Mesenchymal stem cell (in vitro differentiated cells and primary cell): ENCODE results near the gene ACSM2A.
"Not testable (repeated sequence)": the region's sequence is repeated elsewhere in the genome, so short reads cannot be mapped to it uniquely, and the experiment has no call there.

Experiments used
- DNase-seq: peaks from one replicate; pipeline ENCODE4 v3.0.0-alpha.2; 2013
- H2AFZ ChIP-seq: one replicate; pipeline ENCODE4 v1.6.1; 2013; ENCODE audit warnings: low read depth, mild to moderate bottlenecking, control low read depth, inconsistent platforms, low read length, moderate library complexity
- H2AK5ac ChIP-seq: 2 replicates; pipeline ENCODE4 v1.6.1; 2013; ENCODE audit warnings: low read length, moderate library complexity, mild to moderate bottlenecking, inconsistent platforms; ENCODE audit not compliant: severe bottlenecking
- H2BK120ac ChIP-seq: one replicate; pipeline ENCODE4 v1.6.1; 2013; ENCODE audit warnings: low read depth, mild to moderate bottlenecking, inconsistent platforms, low read length, moderate library complexity
- H2BK12ac ChIP-seq, 2 experiments: one replicate each; pipeline ENCODE4 v1.6.1; 2013; ENCODE audit warnings: inconsistent platforms in 2 of 2, low read length in 2 of 2, mild to moderate bottlenecking in 2 of 2, moderate library complexity in 2 of 2, control low read depth in 1 of 2
- H2BK15ac ChIP-seq: one replicate; pipeline ENCODE4 v1.6.1; 2013; ENCODE audit warnings: mild to moderate bottlenecking, low read depth, inconsistent platforms; ENCODE audit not compliant: poor library complexity, severe bottlenecking
- H2BK5ac ChIP-seq: 2 replicates; pipeline ENCODE4 v1.6.1; 2013; ENCODE audit warnings: low read depth, mild to moderate bottlenecking, low read length, control low read depth, inconsistent platforms; ENCODE audit not compliant: poor library complexity, severe bottlenecking
- H3K14ac ChIP-seq, 2 experiments: one replicate each; pipeline ENCODE4 v1.6.1; 2013; ENCODE audit warnings: inconsistent platforms in 2 of 2, low read length in 2 of 2, control low read depth in 1 of 2, mild to moderate bottlenecking in 1 of 2, moderate library complexity in 1 of 2
- H3K18ac ChIP-seq, 2 experiments: one replicate each; pipeline ENCODE4 v1.6.1; 2013; ENCODE audit warnings: inconsistent platforms in 2 of 2, low read length in 2 of 2, control low read depth in 1 of 2, low read depth in 1 of 2, mild to moderate bottlenecking in 1 of 2
- H3K23ac ChIP-seq, 2 experiments: one replicate each; pipeline ENCODE4 v1.6.1; 2013; ENCODE audit warnings: inconsistent platforms in 2 of 2, low read length in 2 of 2, mild to moderate bottlenecking in 2 of 2, moderate library complexity in 2 of 2, control low read depth in 1 of 2
- H3K27ac ChIP-seq: 2 replicates; pipeline ENCODE4 v1.5.1; 2013; ENCODE audit warnings: mild to moderate bottlenecking, moderate library complexity, low read length, control low read depth, inconsistent platforms; ENCODE audit not compliant: poor library complexity, severe bottlenecking
- H3K27me3 ChIP-seq, 2 experiments: 2 replicates each; pipeline versions ENCODE4 v1.6.1 to v1.7.0; 2013; ENCODE audit warnings: low read length in 2 of 2, mild to moderate bottlenecking in 2 of 2, moderate library complexity in 2 of 2, control low read depth in 1 of 2, inconsistent platforms in 1 of 2; ENCODE audit not compliant: control insufficient read depth in 1 of 2, insufficient read depth in 1 of 2
- H3K36me3 ChIP-seq, 2 experiments: 2 replicates each; pipeline versions ENCODE4 v1.6.1 to v1.7.0; 2013; ENCODE audit warnings: low read length in 2 of 2, control low read depth in 1 of 2, inconsistent platforms in 1 of 2, low read depth in 1 of 2, mild to moderate bottlenecking in 1 of 2; ENCODE audit not compliant: insufficient read depth in 2 of 2, control insufficient read depth in 1 of 2
- H3K4ac ChIP-seq, 2 experiments: one replicate each; pipeline ENCODE4 v1.6.1; 2013; ENCODE audit warnings: inconsistent platforms in 2 of 2, low read length in 2 of 2, mild to moderate bottlenecking in 2 of 2, moderate library complexity in 2 of 2, control low read depth in 1 of 2, low read depth in 1 of 2
- H3K4me1 ChIP-seq: 2 replicates; pipeline ENCODE4 v1.6.1; 2013; ENCODE audit warnings: low read depth, low read length, control low read depth; ENCODE audit not compliant: control insufficient read depth, insufficient read depth
- H3K4me2 ChIP-seq: 2 replicates; pipeline ENCODE4 v1.6.1; 2013; ENCODE audit warnings: low read length, mild to moderate bottlenecking, inconsistent platforms; ENCODE audit not compliant: poor library complexity, severe bottlenecking
- H3K4me3 ChIP-seq, 2 experiments: 2 replicates each; pipeline versions ENCODE4 v1.5.1 to v1.7.0; 2013; ENCODE audit warnings: low read length in 2 of 2, mild to moderate bottlenecking in 2 of 2, control low read depth in 1 of 2, low read depth in 1 of 2; ENCODE audit not compliant: insufficient read depth in 1 of 2
- H3K79me1 ChIP-seq: replicated peaks from 2 replicates; pipeline ENCODE4 v1.6.1; 2013; ENCODE audit warnings: mild to moderate bottlenecking, control low read depth, low read length, inconsistent platforms; ENCODE audit not compliant: poor library complexity, severe bottlenecking
- H3K9ac ChIP-seq: 2 replicates; pipeline ENCODE4 v1.7.0; 2013; ENCODE audit warnings: mild to moderate bottlenecking, low read length, moderate library complexity
- H3K9me3 ChIP-seq: 2 replicates; pipeline ENCODE4 v1.7.0; 2013; ENCODE audit warnings: mild to moderate bottlenecking, low read length; ENCODE audit not compliant: control insufficient read depth
- H4K8ac ChIP-seq: one replicate; pipeline ENCODE4 v1.6.1; 2013; ENCODE audit warnings: inconsistent platforms, mild to moderate bottlenecking, low read length, moderate library complexity
- H4K91ac ChIP-seq: one replicate; pipeline ENCODE4 v1.6.1; 2013; ENCODE audit warnings: mild to moderate bottlenecking, low read length, inconsistent platforms
- WGBS: methylation state at CpG from one replicate; pipeline ENCODE4 v1.1.7; 2013; ENCODE audit warnings: mixed read lengths; 5-methylcytosine and 5-hydroxymethylcytosine counted together

Gene ACSM2A

DNA sequence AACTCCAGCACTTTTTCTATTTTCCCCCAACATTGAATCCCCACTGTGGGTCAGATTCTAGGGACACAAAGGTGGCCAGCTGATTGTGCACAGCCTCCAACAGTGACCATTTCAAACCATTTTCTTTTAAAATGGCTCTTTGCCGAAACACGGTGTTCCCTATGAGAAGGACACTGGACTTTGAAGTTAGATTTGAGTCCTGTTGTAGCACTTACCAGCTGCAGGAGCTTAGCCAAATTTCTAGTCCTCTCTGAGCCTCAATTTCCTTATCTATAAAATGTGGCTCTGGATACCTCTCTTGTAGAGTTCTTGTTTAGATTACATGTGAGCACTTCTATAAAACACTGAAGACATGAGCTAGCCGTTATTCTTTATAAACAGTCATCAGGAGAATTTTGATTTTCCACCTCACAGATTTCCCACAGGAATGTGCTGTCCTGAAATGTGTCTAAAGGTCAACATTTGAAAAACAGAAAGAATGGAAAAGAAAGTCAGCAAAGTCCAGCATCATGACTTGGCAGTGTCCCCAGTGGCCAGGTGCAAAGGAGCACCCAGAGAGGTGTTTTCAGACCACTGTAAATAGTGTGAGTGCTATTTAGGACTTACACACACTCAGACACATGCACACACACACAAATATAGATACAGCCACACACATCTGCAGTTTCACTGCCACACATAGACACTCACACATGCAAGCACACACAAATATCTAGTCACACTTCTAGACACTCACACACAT, 4.5 kb upstream of the ACSM2A start:
- not testable (repeated sequence) for H2AFZ ChIP-seq, H2BK15ac ChIP-seq, H3K36me3 ChIP-seq, H3K18ac ChIP-seq, H2BK120ac ChIP-seq, H4K91ac ChIP-seq, DNase-seq, H3K27me3 ChIP-seq, H3K79me1 ChIP-seq, H3K9me3 ChIP-seq, H2BK12ac ChIP-seq, H4K8ac ChIP-seq, H3K9ac ChIP-seq, H3K23ac ChIP-seq, H2AK5ac ChIP-seq, H3K4me2 ChIP-seq, H3K4ac ChIP-seq, H3K4me1 ChIP-seq, H3K14ac ChIP-seq, H2BK5ac ChIP-seq, H3K4me3 ChIP-seq, H3K27ac ChIP-seq
- WGBS, result no CpG with 5 or more reads among the region's 3 CpGs

DNA sequence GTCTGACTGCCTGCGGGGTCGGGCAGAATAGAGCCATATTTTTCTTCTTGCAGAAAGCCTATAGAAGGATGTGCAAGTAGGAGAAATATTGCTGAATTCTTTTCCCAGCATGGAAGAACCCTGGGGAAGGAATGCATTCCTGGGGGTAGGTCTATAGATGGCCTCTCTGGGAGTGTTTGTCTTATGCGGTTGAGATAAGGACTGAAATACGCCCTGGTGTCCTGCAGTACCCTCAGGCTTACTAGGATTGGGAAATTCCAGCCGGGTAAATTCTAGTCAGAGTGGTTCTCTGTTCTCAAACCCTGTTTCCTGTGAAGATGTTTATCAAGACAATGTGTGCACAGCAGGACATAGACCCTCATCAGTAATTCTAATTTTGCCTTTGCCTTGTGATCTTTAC, 2.3 kb downstream of the ACSM2A start:
- H3K4me2 ChIP-seq, H4K91ac ChIP-seq, H2BK5ac ChIP-seq, H2BK15ac ChIP-seq, H3K14ac ChIP-seq, H3K4me1 ChIP-seq, H3K27me3 ChIP-seq, H2BK120ac ChIP-seq, H3K4ac ChIP-seq, DNase-seq, H3K23ac ChIP-seq, H4K8ac ChIP-seq, H3K79me1 ChIP-seq, H2AK5ac ChIP-seq, H2AFZ ChIP-seq, H3K9me3 ChIP-seq, H3K4me3 ChIP-seq, H3K27ac ChIP-seq, H3K9ac ChIP-seq, H3K36me3 ChIP-seq, H3K18ac ChIP-seq, H2BK12ac ChIP-seq: not testable (repeated sequence)
- WGBS, result no CpG with 5 or more reads among the region's 5 CpGs

DNA sequence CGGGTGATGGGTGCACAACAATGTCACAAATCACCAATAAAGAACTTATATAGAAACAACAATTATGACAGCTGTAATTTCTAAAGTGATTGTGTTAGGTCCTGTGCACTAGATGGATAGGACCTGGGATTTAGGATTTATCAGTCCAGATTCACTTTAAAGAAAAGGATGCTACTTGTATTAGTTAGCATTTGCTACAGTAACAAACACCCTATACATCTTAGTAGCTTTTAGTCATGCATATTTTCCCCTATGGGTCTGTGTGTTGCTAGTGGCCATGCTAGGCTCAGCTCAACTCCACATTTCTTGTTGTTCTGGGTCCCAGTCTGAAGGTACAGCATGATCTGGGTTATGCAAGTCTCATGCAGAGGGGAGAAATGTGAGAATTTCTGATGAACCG, 7.9 kb downstream of the ACSM2A start:
- H4K8ac ChIP-seq, H3K4me1 ChIP-seq, H3K4ac ChIP-seq, H3K4me3 ChIP-seq, DNase-seq, H2BK5ac ChIP-seq, H2AK5ac ChIP-seq, H2BK15ac ChIP-seq, H3K27ac ChIP-seq, H3K9ac ChIP-seq, H3K36me3 ChIP-seq, H2AFZ ChIP-seq, H3K79me1 ChIP-seq, H3K14ac ChIP-seq, H3K4me2 ChIP-seq, H3K27me3 ChIP-seq, H3K9me3 ChIP-seq, H4K91ac ChIP-seq, H3K18ac ChIP-seq, H2BK12ac ChIP-seq, H3K23ac ChIP-seq, H2BK120ac ChIP-seq: not testable (repeated sequence)
- WGBS, result no CpG with 5 or more reads among the region's 2 CpGs

GRCh38 chr16:20460313-20460712, 9.0 kb downstream of the ACSM2A start:
- not testable (repeated sequence) for H3K4ac ChIP-seq, H2AFZ ChIP-seq, H3K4me2 ChIP-seq, H2AK5ac ChIP-seq, H3K27me3 ChIP-seq, H4K91ac ChIP-seq, H3K14ac ChIP-seq, H3K9ac ChIP-seq, H3K9me3 ChIP-seq, H2BK5ac ChIP-seq, H3K79me1 ChIP-seq, H4K8ac ChIP-seq, H3K27ac ChIP-seq, H3K36me3 ChIP-seq, H2BK12ac ChIP-seq, H2BK120ac ChIP-seq, H3K18ac ChIP-seq, H3K4me1 ChIP-seq, H3K23ac ChIP-seq, H3K4me3 ChIP-seq, DNase-seq, H2BK15ac ChIP-seq
- 56% methylated on average over 1 of the region's 4 CpGs for WGBS
